Hepatocyte (in vitro differentiated cells): ENCODE data around the gene LIPA. TPM values are rescaled to one million over a fixed set of nuclear protein-coding genes. Genes with fewer than 3 reads are reported as not detected.
A peak's percentile ranks its signal among the peaks of the same experiment; 100 is the strongest.

Source experiments
- DNase-seq: peaks from one replicate; pipeline ENCODE4 v3.0.0-alpha.2; 2016; ENCODE audit warnings: low spot score
- H2AFZ ChIP-seq: fragments of 200-600 bp; sonication (generic); 2 replicates; pipeline ENCODE4 v1.6.0; 2016; ENCODE audit warnings: antibody characterized with exemption, mild to moderate bottlenecking
- H3K27ac ChIP-seq: fragments of 200-600 bp; sonication (generic); 2 replicates; pipeline ENCODE4 v1.5.1; 2016; ENCODE audit warnings: mild to moderate bottlenecking
- H3K27me3 ChIP-seq: fragments of 200-600 bp; sonication (generic); 2 replicates; pipeline ENCODE4 v1.6.1; 2016
- H3K36me3 ChIP-seq: fragments of 200-600 bp; sonication (generic); replicated peaks from 2 replicates; pipeline ENCODE4 v1.5.1; 2016; ENCODE audit warnings: low read depth; ENCODE audit not compliant: insufficient read depth
- H3K4me1 ChIP-seq: fragments of 200-600 bp; sonication (generic); 2 replicates; pipeline ENCODE4 v1.5.1; 2016; ENCODE audit warnings: mild to moderate bottlenecking, moderate library complexity; ENCODE audit not compliant: insufficient read depth
- H3K4me2 ChIP-seq: fragments of 200-600 bp; sonication (generic); 2 replicates; pipeline ENCODE4 v1.6.0; 2016
- H3K4me3 ChIP-seq: fragments of 200-600 bp; sonication (generic); 2 replicates; pipeline ENCODE4 v1.5.1; 2016; ENCODE audit warnings: mild to moderate bottlenecking
- H3K79me2 ChIP-seq: fragments of 200-600 bp; sonication (generic); 2 replicates; pipeline ENCODE4 v1.6.0; 2017; ENCODE audit warnings: mild to moderate bottlenecking
- H3K9me2 ChIP-seq: fragments of 200-600 bp; sonication (generic); replicated peaks from 2 replicates; pipeline ENCODE4 v1.6.0; 2017; ENCODE audit warnings: mild to moderate bottlenecking; ENCODE audit not compliant: insufficient read depth
- H3K9me3 ChIP-seq: fragments of 200-600 bp; sonication (generic); 2 replicates; pipeline ENCODE4 v1.5.1; 2016; ENCODE audit warnings: low read depth, mild to moderate bottlenecking
- H4K20me1 ChIP-seq: fragments of 200-600 bp; sonication (generic); 2 replicates; pipeline ENCODE4 v1.6.0; 2016; ENCODE audit warnings: mild to moderate bottlenecking; ENCODE audit not compliant: insufficient read depth, poor library complexity, severe bottlenecking
- EZH2 ChIP-seq: fragments of 200-600 bp; sonication (generic); IDR thresholded peaks from 2 replicates; pipeline ENCODE4 v1.6.1; 2016; ENCODE audit warnings: antibody characterized with exemption, mild to moderate bottlenecking, borderline replicate concordance
- EZH2phosphoT487 ChIP-seq: fragments of 200-600 bp; sonication (generic); IDR thresholded peaks from one replicate; pipeline ENCODE4 v1.6.1; 2018; ENCODE audit warnings: antibody characterized with exemption, mild to moderate bottlenecking, low read depth, moderate library complexity; ENCODE audit not compliant: unreplicated experiment, severe bottlenecking
- WGBS: methylation state at CpG from one replicate; pipeline ENCODE4 v1.1.6; 2016; ENCODE audit warnings: low lambda C conversion rate; ENCODE audit errors: missing lambda C conversion rate; 5-methylcytosine and 5-hydroxymethylcytosine counted together
- polyA plus RNA-seq: library from polyadenylated mRNA; unstranded; fragments of >200 nt; fragmentation: Nextera tagmentation; extraction: Ambion mirVana; gene quantifications from 2 replicates; pipeline ENCODE4 v1.2.1, GENCODE V29; 2016
- total RNA-seq: library from RNA; depleted of rRNA; stranded (reverse); fragments of >200 nt; gene quantifications from 2 replicates; pipeline ENCODE4 v1.2.3, GENCODE V29; 2014
- TF ChIP-seq, protein P1 (sequence below): fragments of 200-600 bp; sonication (generic); IDR thresholded peaks from 2 replicates; pipeline ENCODE4 v1.5.1; 2016; ENCODE audit warnings: antibody characterized with exemption, mild to moderate bottlenecking; ENCODE audit not compliant: poor library complexity

The LIPA gene
- total and polyA plus RNA-seq, 2 experiments from 2014 or later: 144 to 148 TPM

- TF ChIP-seq, protein P1, sequence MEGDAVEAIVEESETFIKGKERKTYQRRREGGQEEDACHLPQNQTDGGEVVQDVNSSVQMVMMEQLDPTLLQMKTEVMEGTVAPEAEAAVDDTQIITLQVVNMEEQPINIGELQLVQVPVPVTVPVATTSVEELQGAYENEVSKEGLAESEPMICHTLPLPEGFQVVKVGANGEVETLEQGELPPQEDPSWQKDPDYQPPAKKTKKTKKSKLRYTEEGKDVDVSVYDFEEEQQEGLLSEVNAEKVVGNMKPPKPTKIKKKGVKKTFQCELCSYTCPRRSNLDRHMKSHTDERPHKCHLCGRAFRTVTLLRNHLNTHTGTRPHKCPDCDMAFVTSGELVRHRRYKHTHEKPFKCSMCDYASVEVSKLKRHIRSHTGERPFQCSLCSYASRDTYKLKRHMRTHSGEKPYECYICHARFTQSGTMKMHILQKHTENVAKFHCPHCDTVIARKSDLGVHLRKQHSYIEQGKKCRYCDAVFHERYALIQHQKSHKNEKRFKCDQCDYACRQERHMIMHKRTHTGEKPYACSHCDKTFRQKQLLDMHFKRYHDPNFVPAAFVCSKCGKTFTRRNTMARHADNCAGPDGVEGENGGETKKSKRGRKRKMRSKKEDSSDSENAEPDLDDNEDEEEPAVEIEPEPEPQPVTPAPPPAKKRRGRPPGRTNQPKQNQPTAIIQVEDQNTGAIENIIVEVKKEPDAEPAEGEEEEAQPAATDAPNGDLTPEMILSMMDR: no peak
- TF ChIP-seq EZH2 (no peak), EZH2phosphoT487 (peak; percentile 91)
- no peaks in the 10 kb centered on the region for H3K79me2 ChIP-seq
- H2AFZ ChIP-seq: no peak overlapping the region
- peaks cover 7% of the 10 kb centered on the region for H3K4me1 ChIP-seq
- no peaks in the 10 kb centered on the region for H4K20me1 ChIP-seq
- no peak overlapping the region for H3K4me2 ChIP-seq
- no peak overlapping the region for H3K27ac ChIP-seq
- H3K9me2 ChIP-seq: no peaks in the 10 kb centered on the region
- H3K4me3 ChIP-seq: no peak overlapping the region
- no peaks in the 10 kb centered on the region for H3K36me3 ChIP-seq
- peaks cover 15% of the 10 kb centered on the region for H3K27me3 ChIP-seq
- no peak for DNase-seq
- no peaks in the 10 kb centered on the region for H3K9me3 ChIP-seq
Observed at GRCh38 chr10:89185658-89186057, 65.9 kb downstream of the LIPA start.

DNA sequence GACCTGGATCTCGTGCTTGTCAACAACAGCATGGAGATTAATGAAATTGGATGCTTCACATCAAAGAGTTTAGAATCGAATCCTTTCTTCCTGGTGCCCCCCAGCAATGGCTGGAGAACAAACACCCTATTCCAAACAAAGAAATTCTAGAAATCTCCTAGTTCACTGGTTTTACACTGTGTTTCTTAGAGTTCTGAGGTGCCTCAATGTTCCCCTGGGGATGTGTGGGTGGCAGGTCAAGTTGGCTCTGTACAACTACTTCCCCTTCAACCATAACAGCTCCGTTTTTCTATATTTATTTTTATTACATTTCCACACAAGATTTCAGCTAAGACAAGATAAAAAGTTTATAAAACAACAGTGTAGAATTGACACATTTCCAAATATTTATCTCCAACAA is 66.9 kb downstream of the LIPA start:
- 75% methylated on average over 3 of the region's 3 CpGs for WGBS
- Histone ChIP-seq H3K27me3 (peaks cover 15% of the 10 kb centered on the region), H2AFZ (no peak overlapping the region), H3K4me3 (no peak overlapping the region), H3K79me2 (no peaks in the 10 kb centered on the region), H3K36me3 (no peaks in the 10 kb centered on the region), H4K20me1 (no peaks in the 10 kb centered on the region), H3K27ac (no peak overlapping the region), H3K9me2 (no peaks in the 10 kb centered on the region), H3K9me3 (no peaks in the 10 kb centered on the region), H3K4me1 (peaks cover 7% of the 10 kb centered on the region), H3K4me2 (no peak overlapping the region)
- TF ChIP-seq EZH2: no peak
- no peak for TF ChIP-seq EZH2phosphoT487
- TF ChIP-seq, protein P1: no peak
- DNase-seq: no peak

DNA sequence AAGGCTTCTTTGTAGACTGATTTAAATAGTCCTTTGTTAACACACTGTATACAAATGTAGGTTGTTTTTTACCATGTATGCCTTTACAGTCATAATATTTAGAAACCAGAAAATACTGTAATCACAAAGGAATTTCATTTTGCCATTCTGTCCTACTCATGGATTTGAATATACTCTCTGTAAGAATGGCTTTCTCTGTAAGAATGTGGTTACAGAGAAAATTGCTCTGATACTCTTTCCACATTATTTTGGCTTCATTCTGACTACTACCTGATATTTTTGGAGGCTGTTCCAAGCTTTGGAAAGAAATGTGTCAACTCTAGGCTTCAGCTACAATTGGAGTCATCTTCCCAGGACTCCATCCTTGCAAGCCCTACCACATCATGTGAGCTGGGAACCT is 68.0 kb downstream of the LIPA start:
- Histone ChIP-seq H3K9me3 (no peaks in the 10 kb centered on the region), H3K9me2 (no peaks in the 10 kb centered on the region), H3K4me3 (no peak overlapping the region), H3K36me3 (no peaks in the 10 kb centered on the region), H3K27ac (no peak overlapping the region), H4K20me1 (no peaks in the 10 kb centered on the region), H3K27me3 (peaks cover 15% of the 10 kb centered on the region), H3K4me1 (peaks cover 7% of the 10 kb centered on the region), H3K79me2 (no peaks in the 10 kb centered on the region), H3K4me2 (no peak overlapping the region), H2AFZ (no peak overlapping the region)
- no peak for TF ChIP-seq EZH2phosphoT487
- TF ChIP-seq, protein P1: no peak
- no peak for TF ChIP-seq EZH2
- no peak for DNase-seq

GRCh38 chr10:89182894-89183293 is 68.7 kb downstream of the LIPA start:
- peaks cover 7% of the 10 kb centered on the region for H3K4me1 ChIP-seq
- H3K36me3 ChIP-seq: no peaks in the 10 kb centered on the region
- no peaks in the 10 kb centered on the region for H4K20me1 ChIP-seq
- no peak for DNase-seq
- H3K27ac ChIP-seq: no peak overlapping the region
- H3K27me3 ChIP-seq: peaks cover 19% of the 10 kb centered on the region
- no peak overlapping the region for H2AFZ ChIP-seq
- H3K9me2 ChIP-seq: no peaks in the 10 kb centered on the region
- H3K4me2 ChIP-seq: no peak overlapping the region
- no peak overlapping the region for H3K4me3 ChIP-seq
- 86% methylated on average over 2 of the region's 2 CpGs for WGBS
- no peaks in the 10 kb centered on the region for H3K9me3 ChIP-seq
- no peaks in the 10 kb centered on the region for H3K79me2 ChIP-seq
- TF ChIP-seq, protein P1: no peak
- TF ChIP-seq EZH2phosphoT487: no peak
- TF ChIP-seq EZH2: no peak
